Heart left ventricle (tissue), 13 donors: Measurements from ENCODE around the gene OR7A5.
"Not testable (repeated sequence)": the region's sequence is repeated elsewhere in the genome, so short reads cannot be mapped to it uniquely, and the experiment has no call there.

Experiments used
- POLR2A ChIP-seq, 2 donors: fragments of 450-650 bp; IDR thresholded peaks; one replicate each; pipeline ENCODE4 v1.6.1; 2017; ENCODE audit warnings: antibody characterized with exemption in 2 of 2, mild to moderate bottlenecking in 2 of 2, moderate library complexity in 2 of 2
- TF ChIP-seq, protein P1 (sequence below), 12 donors: fragments of 200-600 bp; sonication (generic) in 4 of 12; IDR thresholded peaks; one replicate each; pipeline versions ENCODE4 v1.5.0 to v1.8.0; 2018 to 2022; ENCODE audit warnings: antibody characterized with exemption in 12 of 12, mild to moderate bottlenecking in 5 of 12
- donor health status: ischemic (EF 13 %, LVEDD 7.1; RV severe dilation, severe dysfunction).
- donor health status: DM: no; HTN: yes; CAD: no.
- donor health status: DM: no; HTN: no; CAD: no.
- donor health status: ischemic (EF 25% LVEDD 6.9; RV normal size, moderate dysfunction).
- donor health status: ischemic (EF 25% LVEDD 5.7; RV mildly dilated, moderate dysfunction).
- donor health status: ischemic (EF 35%, LVEDD 5.7; RV mildly dilated, moderate dysfunction).
- donor health status: nonischemic (EF 11% LVEDD 7.7; RV severe dilation, severe dysfunction).
- donor health status: DM: yes; HTN: yes; CAD: no.
- donor health status: PGD.
- donor health status: ischemic (EF 29% LVEDD 5.4; RV normal size, mild dysfunction).
- donor health status: nonischemic (EF 23%, LVEDD 6.1; RV moderate dilation, normal function).

DNA sequence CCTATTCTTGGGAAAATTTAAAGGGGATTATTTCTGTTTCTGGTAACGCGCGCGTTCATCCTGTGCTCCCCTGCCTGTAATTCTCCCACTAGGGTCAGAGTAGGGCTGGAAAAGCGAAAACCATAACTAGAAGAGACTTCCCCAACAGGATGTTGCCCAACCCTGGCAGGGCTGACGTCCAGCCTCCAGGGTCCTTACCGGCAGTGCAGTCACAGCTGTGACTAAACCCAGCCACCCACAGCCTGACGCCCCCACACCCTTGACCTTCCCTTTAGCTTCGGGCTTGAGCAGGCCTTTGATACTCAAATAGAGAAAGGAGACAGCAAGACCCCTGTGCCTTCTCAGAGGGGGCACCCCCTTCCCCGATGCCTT, 50.3 kb downstream of the OR7A5 start:
- TF ChIP-seq, protein P1, sequence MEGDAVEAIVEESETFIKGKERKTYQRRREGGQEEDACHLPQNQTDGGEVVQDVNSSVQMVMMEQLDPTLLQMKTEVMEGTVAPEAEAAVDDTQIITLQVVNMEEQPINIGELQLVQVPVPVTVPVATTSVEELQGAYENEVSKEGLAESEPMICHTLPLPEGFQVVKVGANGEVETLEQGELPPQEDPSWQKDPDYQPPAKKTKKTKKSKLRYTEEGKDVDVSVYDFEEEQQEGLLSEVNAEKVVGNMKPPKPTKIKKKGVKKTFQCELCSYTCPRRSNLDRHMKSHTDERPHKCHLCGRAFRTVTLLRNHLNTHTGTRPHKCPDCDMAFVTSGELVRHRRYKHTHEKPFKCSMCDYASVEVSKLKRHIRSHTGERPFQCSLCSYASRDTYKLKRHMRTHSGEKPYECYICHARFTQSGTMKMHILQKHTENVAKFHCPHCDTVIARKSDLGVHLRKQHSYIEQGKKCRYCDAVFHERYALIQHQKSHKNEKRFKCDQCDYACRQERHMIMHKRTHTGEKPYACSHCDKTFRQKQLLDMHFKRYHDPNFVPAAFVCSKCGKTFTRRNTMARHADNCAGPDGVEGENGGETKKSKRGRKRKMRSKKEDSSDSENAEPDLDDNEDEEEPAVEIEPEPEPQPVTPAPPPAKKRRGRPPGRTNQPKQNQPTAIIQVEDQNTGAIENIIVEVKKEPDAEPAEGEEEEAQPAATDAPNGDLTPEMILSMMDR (IDR thresholded peaks at IDR 0.05) = not testable (repeated sequence)
- not testable (repeated sequence) for TF ChIP-seq POLR2A (IDR thresholded peaks at IDR 0.05)
